Retinal pigment epithelial cell (primary cell): ENCODE data around the gene CD302.

Experiments
- DNase-seq: peaks from one replicate; pipeline ENCODE4 v3.0.0-alpha.2; 2010; ENCODE audit warnings: low read depth
- H3K4me3 ChIP-seq: 2 replicates; pipeline ENCODE4 v1.5.1; 2011; ENCODE audit warnings: mild to moderate bottlenecking, low read length, control low read depth, moderate library complexity
- TF ChIP-seq, protein P1 (sequence below): conservative IDR thresholded peaks from 2 replicates; pipeline ENCODE4 v1.5.1; 2011; ENCODE audit warnings: low read depth, low read length, control low read depth, inconsistent platforms

Gene CD302

GRCh38 chr2:159742846-159743245, 55.2 kb downstream of the CD302 start:
- H3K4me3 ChIP-seq: no peak overlapping the region
- DNase-seq: no peak
- TF ChIP-seq, protein P1, sequence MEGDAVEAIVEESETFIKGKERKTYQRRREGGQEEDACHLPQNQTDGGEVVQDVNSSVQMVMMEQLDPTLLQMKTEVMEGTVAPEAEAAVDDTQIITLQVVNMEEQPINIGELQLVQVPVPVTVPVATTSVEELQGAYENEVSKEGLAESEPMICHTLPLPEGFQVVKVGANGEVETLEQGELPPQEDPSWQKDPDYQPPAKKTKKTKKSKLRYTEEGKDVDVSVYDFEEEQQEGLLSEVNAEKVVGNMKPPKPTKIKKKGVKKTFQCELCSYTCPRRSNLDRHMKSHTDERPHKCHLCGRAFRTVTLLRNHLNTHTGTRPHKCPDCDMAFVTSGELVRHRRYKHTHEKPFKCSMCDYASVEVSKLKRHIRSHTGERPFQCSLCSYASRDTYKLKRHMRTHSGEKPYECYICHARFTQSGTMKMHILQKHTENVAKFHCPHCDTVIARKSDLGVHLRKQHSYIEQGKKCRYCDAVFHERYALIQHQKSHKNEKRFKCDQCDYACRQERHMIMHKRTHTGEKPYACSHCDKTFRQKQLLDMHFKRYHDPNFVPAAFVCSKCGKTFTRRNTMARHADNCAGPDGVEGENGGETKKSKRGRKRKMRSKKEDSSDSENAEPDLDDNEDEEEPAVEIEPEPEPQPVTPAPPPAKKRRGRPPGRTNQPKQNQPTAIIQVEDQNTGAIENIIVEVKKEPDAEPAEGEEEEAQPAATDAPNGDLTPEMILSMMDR: no peak

GRCh38 chr2:159738509-159739390, 59.3 kb downstream of the CD302 start:
- TF ChIP-seq, protein P1: no peak
- DNase-seq: no peak
- no peak overlapping the region for H3K4me3 ChIP-seq

- no peak for DNase-seq
- no peak overlapping the region for H3K4me3 ChIP-seq
- TF ChIP-seq, protein P1: no peak
These were observed 60.1 kb downstream of the CD302 start for GRCh38 chr2:159737917-159738296.

DNA sequence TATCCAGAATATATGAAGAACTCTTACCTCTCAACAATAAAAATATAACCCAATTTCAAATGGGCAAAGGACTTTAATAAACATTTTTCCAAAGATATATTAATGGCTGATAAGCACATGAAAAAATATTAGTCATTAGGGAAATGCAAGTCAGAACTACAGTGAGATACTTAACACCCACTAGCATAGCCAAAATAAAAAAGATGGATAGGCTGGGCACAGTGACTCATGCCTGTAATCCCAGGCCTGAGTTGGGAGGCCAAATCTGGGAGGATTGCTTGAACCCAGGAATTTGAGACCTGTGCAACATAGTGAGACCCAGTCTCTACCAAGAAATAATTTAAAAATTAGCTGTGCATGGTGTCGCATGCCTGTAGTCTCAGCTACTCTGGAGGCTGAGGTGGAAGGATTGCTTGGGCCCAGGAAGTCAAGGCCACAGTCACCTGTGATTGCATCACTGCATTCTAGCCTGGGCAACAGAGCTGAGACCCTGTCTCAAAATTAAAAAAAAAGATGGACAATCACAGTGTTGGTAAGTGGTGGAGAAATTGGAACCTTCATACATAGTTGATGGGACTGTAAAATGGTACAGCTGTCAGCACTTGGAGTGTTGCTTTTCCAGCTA, 60.6 kb downstream of the CD302 start:
- H3K4me3 ChIP-seq: no peak overlapping the region
- no peak for DNase-seq
- TF ChIP-seq, protein P1: no peak

GRCh38 chr2:159736048-159736447, 62.0 kb downstream of the CD302 start:
- no peak for DNase-seq
- H3K4me3 ChIP-seq: no peak overlapping the region
- TF ChIP-seq, protein P1: no peak

GRCh38 chr2:159735648-159736047, 62.4 kb downstream of the CD302 start:
- no peak for DNase-seq
- TF ChIP-seq, protein P1: no peak
- H3K4me3 ChIP-seq: no peak overlapping the region

GRCh38 chr2:159728629-159729028, 69.4 kb downstream of the CD302 start:
- DNase-seq: no peak
- no peak overlapping the region for H3K4me3 ChIP-seq
- TF ChIP-seq, protein P1: no peak
